ENCODE results near the gene PHF12.

The PHF12 gene

DNA sequence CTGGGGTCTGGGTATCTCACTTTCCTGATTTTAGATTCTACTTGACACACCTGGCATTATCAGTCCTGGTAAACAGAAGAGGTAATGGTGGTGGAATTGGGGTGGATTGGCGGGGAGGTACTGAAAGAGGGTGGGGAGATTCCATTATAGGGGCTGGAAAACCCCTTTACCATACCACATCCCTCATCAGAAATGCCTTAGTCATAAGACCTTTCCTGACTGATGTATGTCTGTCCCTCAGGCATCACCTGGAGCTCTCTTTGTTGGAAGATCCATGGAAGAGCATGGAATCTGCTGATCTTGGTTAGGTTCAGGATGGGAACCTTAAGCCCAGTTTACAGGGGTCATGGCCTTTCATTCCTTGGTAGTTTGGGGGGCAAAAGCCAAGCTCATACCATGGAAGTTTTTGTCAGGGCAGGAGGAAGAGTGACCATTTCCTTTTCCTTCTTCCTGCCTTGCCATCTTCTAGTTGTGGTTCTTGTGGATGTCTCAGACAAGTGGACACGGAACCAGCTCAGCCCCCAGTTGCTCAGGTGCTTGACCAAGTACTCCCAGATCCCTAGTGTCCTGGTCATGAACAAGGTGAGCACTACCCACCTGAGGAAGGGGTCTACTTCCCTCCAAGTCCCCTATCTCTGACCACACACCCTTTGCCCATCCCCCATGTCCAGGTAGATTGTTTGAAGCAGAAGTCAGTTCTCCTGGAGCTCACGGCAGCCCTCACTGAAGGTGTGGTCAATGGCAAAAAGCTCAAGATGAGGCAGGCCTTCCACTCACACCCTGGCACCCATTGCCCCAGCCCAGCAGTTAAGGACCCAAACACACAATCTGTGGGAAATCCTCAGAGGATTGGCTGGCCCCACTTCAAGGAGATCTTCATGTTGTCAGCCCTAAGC is 93.2 kb downstream of the PHF12 start:
- in situ Hi-C loops (cut with HindIII; ENCODE audit: low pct_ligation_motif_present, low pct_unique_long_range_greater_than_20kb, low sequenced_read_pairs): no loop called here
- no peak for DNase-seq

DNA sequence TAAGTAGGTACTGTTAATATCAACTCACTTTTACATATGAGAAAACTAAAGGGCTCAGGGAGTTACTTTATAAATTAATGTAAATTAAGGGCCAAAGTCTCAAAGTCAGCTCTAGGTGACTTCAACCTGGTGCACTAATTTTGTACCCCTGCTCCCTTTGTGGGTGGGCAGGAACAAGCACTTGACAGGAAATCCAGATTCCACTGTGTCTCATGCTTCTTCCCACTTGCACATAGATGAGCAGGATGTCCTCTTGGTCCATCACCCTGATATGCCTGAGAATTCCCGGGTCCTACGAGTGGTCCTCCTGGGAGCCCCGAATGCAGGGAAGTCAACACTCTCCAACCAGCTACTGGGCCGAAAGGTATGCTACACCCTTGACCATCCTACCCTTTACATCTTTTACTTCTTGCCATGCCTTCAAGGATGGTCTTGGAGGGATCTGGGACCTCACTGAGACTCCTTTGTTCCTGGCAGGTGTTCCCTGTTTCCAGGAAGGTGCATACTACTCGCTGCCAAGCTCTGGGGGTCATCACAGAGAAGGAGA is 95.2 kb downstream of the PHF12 start:
- DNase-seq: no peak
- in situ Hi-C loops (cut with HindIII; ENCODE audit: low pct_ligation_motif_present, low pct_unique_long_range_greater_than_20kb, low sequenced_read_pairs): no loop called here

DNA sequence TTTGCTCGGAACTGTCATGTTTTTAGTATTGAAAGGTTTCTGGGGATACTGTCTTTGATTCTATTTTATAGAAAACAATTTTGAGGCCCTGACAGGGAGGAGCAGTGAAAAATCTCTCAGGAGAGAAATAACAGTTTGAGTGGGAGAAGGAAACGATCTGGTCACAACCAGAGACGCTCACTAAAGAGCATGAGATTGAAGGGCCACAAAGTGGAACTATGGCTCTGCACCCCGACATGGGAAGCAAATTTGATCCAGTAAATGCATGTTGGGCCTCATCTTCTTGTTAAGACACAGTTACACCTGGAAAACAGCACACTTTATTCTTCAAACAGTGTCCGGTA is 96.0 kb downstream of the PHF12 start:
- in situ Hi-C loops (cut with HindIII; ENCODE audit: low pct_ligation_motif_present, low pct_unique_long_range_greater_than_20kb, low sequenced_read_pairs): no loop called here
- no peak for DNase-seq
